HEK293 (cell line): ENCODE measurements around the gene MAIP1.

Source experiments
- CTCF ChIA-PET: fragments of 350-600 bp; formaldehyde crosslinking; extraction: SDS; loops from one replicate; lab custom pipeline; 2021; ENCODE audit warnings: antibody characterized with exemption; lab: Yijun Ruan, JAX
- POLR2A ChIA-PET: fragments of 300-600 bp; formaldehyde crosslinking; extraction: SDS; loops from one replicate; lab custom pipeline; 2020; ENCODE audit warnings: antibody characterized with exemption, inconsistent platforms; lab: Yijun Ruan, JAX
- H3K27ac ChIP-seq: fragments of 200-500 bp; sonication (Bioruptor generic); 2 replicates; pipeline ENCODE4 v1.5.1; 2014; ENCODE audit warnings: low read depth, low read length, control low read depth, inconsistent platforms; ENCODE audit errors: extremely low read depth
- H3K36me3 ChIP-seq, 2 experiments: fragments of 200-500 bp in 1 of 2; sonication (Bioruptor generic) in 1 of 2; 1 replicate in 1 of 2; 2 replicates in 1 of 2; pipeline ENCODE4 v1.5.1; 2014 to 2017; ENCODE audit warnings: inconsistent platforms in 2 of 2, low read length in 2 of 2; ENCODE audit not compliant: control insufficient read depth in 2 of 2, insufficient read depth in 1 of 2
- H3K4me1 ChIP-seq: fragments of 200-500 bp; sonication (Bioruptor generic); 2 replicates; pipeline ENCODE4 v1.5.1; 2014; ENCODE audit warnings: mild to moderate bottlenecking, low read length, inconsistent platforms; ENCODE audit not compliant: control insufficient read depth, insufficient read depth
- H3K4me3 ChIP-seq: 2 replicates; pipeline ENCODE4 v1.5.1; 2011; ENCODE audit warnings: low read depth, mild to moderate bottlenecking, control low read depth, low read length, moderate library complexity
- H3K9me3 ChIP-seq: fragments of 200-500 bp; sonication (Bioruptor generic); 2 replicates; pipeline ENCODE4 v1.5.1; 2014; ENCODE audit warnings: low read depth, low read length, inconsistent platforms; ENCODE audit not compliant: control insufficient read depth, insufficient read depth
- BCL11A ChIP-seq: fragments of 450-650 bp; formaldehyde crosslinking; IDR thresholded peaks from 2 replicates; pipeline ENCODE4 v1.5.1; 2016; ENCODE audit warnings: low read depth, missing biosample characterization, missing genetic modification characterization
- EGR2 ChIP-seq: fragments of 450-650 bp; formaldehyde crosslinking; IDR thresholded peaks from 2 replicates; pipeline ENCODE4 v1.5.1; 2016; ENCODE audit warnings: low read depth, missing biosample characterization, missing genetic modification characterization
- GLIS2 ChIP-seq: fragments of 450-650 bp; formaldehyde crosslinking; IDR thresholded peaks from 2 replicates; pipeline ENCODE4 v1.5.1; 2016; ENCODE audit warnings: missing biosample characterization, missing genetic modification characterization
- REPIN1 ChIP-seq: fragments of 450-650 bp; formaldehyde crosslinking; IDR thresholded peaks from 2 replicates; pipeline ENCODE4 v1.5.1; 2017; ENCODE audit warnings: missing biosample characterization, missing genetic modification characterization, low read depth
- WT1 ChIP-seq: fragments of 450-650 bp; formaldehyde crosslinking; IDR thresholded peaks from 2 replicates; pipeline ENCODE4 v1.5.1; 2016; ENCODE audit warnings: missing biosample characterization, missing genetic modification characterization
- ZBTB21 ChIP-seq: fragments of 450-650 bp; formaldehyde crosslinking; IDR thresholded peaks from 2 replicates; pipeline ENCODE4 v1.5.1; 2017; ENCODE audit warnings: missing biosample characterization, missing genetic modification characterization
- ZNF121 ChIP-seq: fragments of 450-650 bp; formaldehyde crosslinking; IDR thresholded peaks from 2 replicates; pipeline ENCODE4 v1.5.1; 2016; ENCODE audit warnings: missing biosample characterization, missing genetic modification characterization
- ZNF140 ChIP-seq: fragments of 450-650 bp; formaldehyde crosslinking; IDR thresholded peaks from 2 replicates; pipeline ENCODE4 v1.5.1; 2016; ENCODE audit warnings: missing biosample characterization, missing genetic modification characterization
- ZNF174 ChIP-seq: fragments of 450-650 bp; formaldehyde crosslinking; IDR thresholded peaks from 2 replicates; pipeline ENCODE4 v1.5.0; 2017; ENCODE audit warnings: missing biosample characterization, mild to moderate bottlenecking, missing genetic modification characterization
- ZNF184 ChIP-seq: fragments of 450-650 bp; IDR thresholded peaks from 2 replicates; pipeline ENCODE4 v1.5.1; 2018; ENCODE audit warnings: missing biosample characterization, mild to moderate bottlenecking, missing genetic modification characterization
- ZNF214 ChIP-seq: fragments of 450-650 bp; formaldehyde crosslinking; IDR thresholded peaks from 2 replicates; pipeline ENCODE4 v1.5.1; 2017; ENCODE audit warnings: missing biosample characterization, mild to moderate bottlenecking, missing genetic modification characterization, borderline replicate concordance
- ZNF416 ChIP-seq: fragments of 450-650 bp; formaldehyde crosslinking; IDR thresholded peaks from 2 replicates; pipeline ENCODE4 v1.5.1; 2016; ENCODE audit warnings: missing biosample characterization, missing genetic modification characterization
- ZNF48 ChIP-seq: fragments of 450-650 bp; formaldehyde crosslinking; IDR thresholded peaks from 2 replicates; pipeline ENCODE4 v1.5.1; 2016; ENCODE audit warnings: missing biosample characterization, missing genetic modification characterization
- ZNF529 ChIP-seq: fragments of 450-650 bp; formaldehyde crosslinking; IDR thresholded peaks from 2 replicates; pipeline ENCODE4 v1.5.1; 2017; ENCODE audit warnings: missing genetic modification characterization, missing biosample characterization; ENCODE audit not compliant: insufficient replicate concordance
- ZNF837 ChIP-seq: fragments of 450-650 bp; formaldehyde crosslinking; IDR thresholded peaks from 2 replicates; pipeline ENCODE4 v1.5.1; 2016; ENCODE audit warnings: missing biosample characterization, missing genetic modification characterization
- TF ChIP-seq, protein P1 (sequence below): fragments of 450-650 bp; formaldehyde crosslinking; IDR thresholded peaks from 2 replicates; pipeline ENCODE4 v1.5.1; 2017; ENCODE audit warnings: missing biosample characterization, missing genetic modification characterization
- TF ChIP-seq, protein P2 (sequence below): fragments of 450-650 bp; IDR thresholded peaks from 2 replicates; pipeline ENCODE4 v1.5.1; 2018; ENCODE audit warnings: missing biosample characterization, missing genetic modification characterization
- TF ChIP-seq, protein P3 (sequence below): fragments of 450-650 bp; formaldehyde crosslinking; IDR thresholded peaks from 2 replicates; pipeline ENCODE4 v1.5.1; 2017; ENCODE audit warnings: missing biosample characterization, mild to moderate bottlenecking, missing genetic modification characterization, moderate library complexity
- TF ChIP-seq, protein P4 (sequence below): fragments of 450-650 bp; formaldehyde crosslinking; IDR thresholded peaks from 2 replicates; pipeline ENCODE4; 2016; ENCODE audit warnings: missing biosample characterization, missing genetic modification characterization

The MAIP1 gene

DNA sequence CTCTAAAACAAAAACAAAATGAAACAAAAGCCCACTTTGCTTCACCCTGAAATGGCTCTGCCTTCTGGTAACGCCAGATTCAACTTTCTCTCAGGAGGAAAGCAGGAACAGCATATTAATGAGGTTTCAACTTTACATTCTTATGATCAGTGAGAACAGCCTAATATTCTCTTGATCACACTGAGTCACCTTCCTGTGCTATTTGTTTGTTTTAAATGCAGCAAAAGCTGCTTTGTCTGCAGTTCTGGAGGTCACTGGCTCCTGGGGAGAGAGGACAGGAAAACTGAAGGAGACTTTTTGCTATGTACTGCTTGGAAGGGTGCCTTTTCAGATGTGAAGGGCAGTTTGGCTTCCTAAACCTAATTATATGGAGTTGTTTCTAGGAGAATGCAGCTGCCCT, 48.1 kb downstream of the MAIP1 start:
- ChIA-PET POLR2A (no interaction called here), CTCF (no interaction called here)
- H3K4me1 ChIP-seq: no peaks in the 10 kb centered on the region
- no peaks in the 10 kb centered on the region for H3K9me3 ChIP-seq
- H3K27ac ChIP-seq: no peak overlapping the region
- H3K36me3 ChIP-seq: no peaks in the 10 kb centered on the region
- TF ChIP-seq, protein P1, sequence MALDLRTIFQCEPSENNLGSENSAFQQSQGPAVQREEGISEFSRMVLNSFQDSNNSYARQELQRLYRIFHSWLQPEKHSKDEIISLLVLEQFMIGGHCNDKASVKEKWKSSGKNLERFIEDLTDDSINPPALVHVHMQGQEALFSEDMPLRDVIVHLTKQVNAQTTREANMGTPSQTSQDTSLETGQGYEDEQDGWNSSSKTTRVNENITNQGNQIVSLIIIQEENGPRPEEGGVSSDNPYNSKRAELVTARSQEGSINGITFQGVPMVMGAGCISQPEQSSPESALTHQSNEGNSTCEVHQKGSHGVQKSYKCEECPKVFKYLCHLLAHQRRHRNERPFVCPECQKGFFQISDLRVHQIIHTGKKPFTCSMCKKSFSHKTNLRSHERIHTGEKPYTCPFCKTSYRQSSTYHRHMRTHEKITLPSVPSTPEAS (tag by site-specific recombination): no peak
- no peak for TF ChIP-seq ZBTB21 (tag by site-specific recombination)
- no peak for TF ChIP-seq BCL11A (tag by site-specific recombination)
- TF ChIP-seq ZNF214 (tag by site-specific recombination): no peak
- TF ChIP-seq, protein P2, sequence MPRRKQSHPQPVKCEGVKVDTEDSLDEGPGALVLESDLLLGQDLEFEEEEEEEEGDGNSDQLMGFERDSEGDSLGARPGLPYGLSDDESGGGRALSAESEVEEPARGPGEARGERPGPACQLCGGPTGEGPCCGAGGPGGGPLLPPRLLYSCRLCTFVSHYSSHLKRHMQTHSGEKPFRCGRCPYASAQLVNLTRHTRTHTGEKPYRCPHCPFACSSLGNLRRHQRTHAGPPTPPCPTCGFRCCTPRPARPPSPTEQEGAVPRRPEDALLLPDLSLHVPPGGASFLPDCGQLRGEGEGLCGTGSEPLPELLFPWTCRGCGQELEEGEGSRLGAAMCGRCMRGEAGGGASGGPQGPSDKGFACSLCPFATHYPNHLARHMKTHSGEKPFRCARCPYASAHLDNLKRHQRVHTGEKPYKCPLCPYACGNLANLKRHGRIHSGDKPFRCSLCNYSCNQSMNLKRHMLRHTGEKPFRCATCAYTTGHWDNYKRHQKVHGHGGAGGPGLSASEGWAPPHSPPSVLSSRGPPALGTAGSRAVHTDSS: no peak
- no peak for TF ChIP-seq ZNF121 (tag by site-specific recombination)
- H3K4me3 ChIP-seq: no peak overlapping the region

DNA sequence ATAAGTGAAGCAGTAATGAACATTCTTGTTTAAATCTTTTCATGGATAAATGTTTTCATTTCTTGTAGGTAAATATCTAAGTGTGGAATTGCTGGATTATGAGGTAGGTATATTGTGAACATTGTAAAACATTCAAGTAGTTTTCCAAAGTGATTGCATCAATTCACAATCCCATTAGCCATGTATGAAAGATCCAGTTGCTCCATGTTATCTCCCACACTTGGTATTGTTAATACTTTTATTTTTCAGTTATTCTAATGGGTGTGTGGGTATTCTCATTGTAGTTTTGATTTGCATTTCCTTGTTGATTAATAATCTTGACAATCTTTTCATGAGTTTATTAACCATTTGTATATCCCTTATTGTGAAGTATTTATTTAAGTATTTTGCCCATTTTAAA, 50.3 kb downstream of the MAIP1 start:
- CTCF ChIA-PET: no interaction called here

DNA sequence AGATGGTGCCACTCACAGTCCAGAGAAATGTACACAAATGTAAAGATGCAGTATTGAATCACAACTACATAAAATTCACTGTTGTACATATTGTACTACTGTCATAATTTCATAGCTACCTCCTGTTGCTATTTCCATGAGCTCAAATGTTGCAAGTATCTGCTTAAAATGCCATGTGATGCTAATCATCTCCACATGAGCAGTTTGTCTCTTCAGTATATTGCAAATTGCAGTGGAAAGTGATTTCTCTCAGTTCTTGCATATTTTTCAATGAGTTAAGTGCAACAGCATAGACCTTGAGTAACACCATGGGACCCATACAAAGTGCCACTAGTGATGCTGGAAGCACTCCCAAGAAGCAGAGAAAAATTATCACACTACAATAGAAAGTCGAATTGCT, 51.9 kb downstream of the MAIP1 start:
- no peak overlapping the region for H3K4me3 ChIP-seq
- TF ChIP-seq ZNF416: no peak
- no peak for TF ChIP-seq ZNF140 (tag by site-specific recombination)
- no peak for TF ChIP-seq GLIS2 (tag by site-specific recombination)
- no peak for TF ChIP-seq ZNF174 (tag by site-specific recombination)
- no peak for TF ChIP-seq ZNF48 (tag by site-specific recombination)
- TF ChIP-seq ZNF529 (tag by site-specific recombination): no peak
- no peak for TF ChIP-seq WT1 (tag by site-specific recombination)
- TF ChIP-seq EGR2: no peak
- TF ChIP-seq, protein P3, sequence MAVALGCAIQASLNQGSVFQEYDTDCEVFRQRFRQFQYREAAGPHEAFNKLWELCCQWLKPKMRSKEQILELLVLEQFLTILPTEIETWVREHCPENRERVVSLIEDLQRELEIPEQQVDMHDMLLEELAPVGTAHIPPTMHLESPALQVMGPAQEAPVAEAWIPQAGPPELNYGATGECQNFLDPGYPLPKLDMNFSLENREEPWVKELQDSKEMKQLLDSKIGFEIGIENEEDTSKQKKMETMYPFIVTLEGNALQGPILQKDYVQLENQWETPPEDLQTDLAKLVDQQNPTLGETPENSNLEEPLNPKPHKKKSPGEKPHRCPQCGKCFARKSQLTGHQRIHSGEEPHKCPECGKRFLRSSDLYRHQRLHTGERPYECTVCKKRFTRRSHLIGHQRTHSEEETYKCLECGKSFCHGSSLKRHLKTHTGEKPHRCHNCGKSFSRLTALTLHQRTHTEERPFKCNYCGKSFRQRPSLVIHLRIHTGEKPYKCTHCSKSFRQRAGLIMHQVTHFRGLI (tag by site-specific recombination): no peak
- TF ChIP-seq ZNF837 (tag by site-specific recombination): no peak
- TF ChIP-seq, protein P4, sequence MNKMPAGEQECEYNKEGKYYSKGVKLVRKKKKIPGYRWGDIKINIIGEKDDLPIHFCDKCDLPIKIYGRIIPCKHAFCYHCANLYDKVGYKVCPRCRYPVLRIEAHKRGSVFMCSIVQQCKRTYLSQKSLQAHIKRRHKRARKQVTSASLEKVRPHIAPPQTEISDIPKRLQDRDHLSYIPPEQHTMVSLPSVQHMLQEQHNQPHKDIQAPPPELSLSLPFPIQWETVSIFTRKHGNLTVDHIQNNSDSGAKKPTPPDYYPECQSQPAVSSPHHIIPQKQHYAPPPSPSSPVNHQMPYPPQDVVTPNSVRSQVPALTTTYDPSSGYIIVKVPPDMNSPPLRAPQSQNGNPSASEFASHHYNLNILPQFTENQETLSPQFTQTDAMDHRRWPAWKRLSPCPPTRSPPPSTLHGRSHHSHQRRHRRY (tag by site-specific recombination): no peak
- TF ChIP-seq, all 188 proteins: peak for 0
- H3K4me1 ChIP-seq: no peaks in the 10 kb centered on the region
- ChIA-PET POLR2A (no interaction called here), CTCF (interaction anchor here (0.6 kb wide), 1 partner anchor 20 kb away, joined by 3 read pairs; no protein-coding TSS in a partner anchor)
- H3K27ac ChIP-seq: no peak overlapping the region
- H3K9me3 ChIP-seq: no peaks in the 10 kb centered on the region
- no peaks in the 10 kb centered on the region for H3K36me3 ChIP-seq

More for the DNA sequence above, 50.3 kb downstream of the MAIP1 start:
- POLR2A ChIA-PET: no interaction called here
- Histone ChIP-seq H3K9me3 (no peaks in the 10 kb centered on the region), H3K4me3 (no peak overlapping the region), H3K27ac (no peak overlapping the region), H3K36me3 (no peaks in the 10 kb centered on the region), H3K4me1 (no peaks in the 10 kb centered on the region)
- TF ChIP-seq REPIN1 (tag by site-specific recombination): no peak
- peak; percentile 93 for TF ChIP-seq ZNF184 (tag by site-specific recombination)
